Activated naive CD8-positive, alpha-beta T cell treated with anti-CD3 and anti-CD28 coated beads, Interleukin-2, amount 50 U/mL, for 24 hours (primary cell): Measurements from ENCODE around the gene TMEM81.

ENCODE experiments used
- ATAC-seq: fragments of 150-1000 bp; cut with Tn5 transposase; one replicate; pipeline ENCODE4 v1.10.0; 2021
- DNase-seq: peaks from one replicate; pipeline ENCODE4 v3.0.0; 2021
- H3K27ac Mint-ChIP-seq: one replicate; pipeline ENCODE4 v1.8.0; 2021; ENCODE audit warnings: mild to moderate bottlenecking, mixed read lengths
- H3K27me3 Mint-ChIP-seq: one replicate; pipeline ENCODE4 v1.8.0; 2021; ENCODE audit warnings: mixed read lengths
- H3K36me3 Mint-ChIP-seq: one replicate; pipeline ENCODE4 v1.8.0; 2021; ENCODE audit warnings: low read depth, mixed read lengths
- H3K4me1 Mint-ChIP-seq: one replicate; pipeline ENCODE4 v1.8.0; 2021; ENCODE audit warnings: mixed read lengths
- H3K4me3 Mint-ChIP-seq: one replicate; pipeline ENCODE4 v1.8.0; 2021; ENCODE audit warnings: mild to moderate bottlenecking, moderate library complexity, mixed read lengths
- H3K9me3 Mint-ChIP-seq: one replicate; pipeline ENCODE4 v1.8.0; 2021; ENCODE audit warnings: mixed read lengths

TMEM81 gene

GRCh38 chr1:205041998-205042910 lies 42.0 kb downstream of the TMEM81 start:
- DNase-seq (no peak), ATAC-seq (no peak)
- Mint-ChIP-seq H3K9me3 (no peaks in the 10 kb centered on the region), H3K27ac (no peak overlapping the region), H3K36me3 (no peaks in the 10 kb centered on the region), H3K4me3 (no peak overlapping the region), H3K4me1 (no peaks in the 10 kb centered on the region), H3K27me3 (peaks cover 50% of the 10 kb centered on the region)

- H3K9me3 Mint-ChIP-seq, result no peaks in the 10 kb centered on the region
- no peaks in the 10 kb centered on the region for H3K4me1 Mint-ChIP-seq
- no peak overlapping the region for H3K27ac Mint-ChIP-seq
- DNase-seq (no peak), ATAC-seq (no peak)
- no peaks in the 10 kb centered on the region for H3K36me3 Mint-ChIP-seq
- H3K27me3 Mint-ChIP-seq, result peaks cover 45% of the 10 kb centered on the region
- H3K4me3 Mint-ChIP-seq, result no peak overlapping the region
These were observed 43.1 kb downstream of the TMEM81 start for GRCh38 chr1:205041001-205041715.

- ATAC-seq (no peak), DNase-seq (no peak)
- H3K27ac Mint-ChIP-seq, result no peak overlapping the region
- peaks cover 27% of the 10 kb centered on the region for H3K27me3 Mint-ChIP-seq
- no peak overlapping the region for H3K4me3 Mint-ChIP-seq
- H3K9me3 Mint-ChIP-seq, result no peaks in the 10 kb centered on the region
- no peaks in the 10 kb centered on the region for H3K36me3 Mint-ChIP-seq
- H3K4me1 Mint-ChIP-seq, result no peaks in the 10 kb centered on the region
These were observed 46.0 kb downstream of the TMEM81 start for GRCh38 chr1:205038132-205038786.

- Mint-ChIP-seq H3K4me3 (no peak overlapping the region), H3K9me3 (no peaks in the 10 kb centered on the region), H3K4me1 (no peaks in the 10 kb centered on the region), H3K27me3 (peaks cover 26% of the 10 kb centered on the region), H3K27ac (no peak overlapping the region), H3K36me3 (no peaks in the 10 kb centered on the region)
- DNase-seq, result no peak
- no peak for ATAC-seq
These were observed 46.7 kb downstream of the TMEM81 start for GRCh38 chr1:205037539-205037938.
